NCI-H1105 (cell line): ENCODE results near the gene PCF11.

Source experiments
- DNase-seq: peaks from one replicate; lab custom pipeline; 2025; lab: John Stamatoyannopoulos, UW

PCF11 gene

GRCh38 chr11:83156144-83156995, 561 bp upstream of the PCF11 start:
- peak; percentile 100 for DNase-seq

- DNase-seq: peak; percentile 34
These were observed 844 bp downstream of the PCF11 start for GRCh38 chr11:83157594-83158356.

- DNase-seq: no peak
These were observed 1.4 kb downstream of the PCF11 start for GRCh38 chr11:83158357-83158786.

- DNase-seq: no peak
These were observed 2.3 kb downstream of the PCF11 start for GRCh38 chr11:83158965-83159901.

- no peak for DNase-seq
These were observed 3.3 kb downstream of the PCF11 start for GRCh38 chr11:83159902-83160865.

- DNase-seq: no peak
These were observed 4.8 kb downstream of the PCF11 start for GRCh38 chr11:83161610-83162199.

- DNase-seq: no peak
These were observed 5.4 kb downstream of the PCF11 start for GRCh38 chr11:83162377-83162776.

- no peak for DNase-seq
These were observed 9.4 kb downstream of the PCF11 start for GRCh38 chr11:83166193-83166866.

- no peak for DNase-seq
These were observed 11.8 kb downstream of the PCF11 start for GRCh38 chr11:83168756-83169155.

- DNase-seq: no peak
These were observed 13.9 kb downstream of the PCF11 start for GRCh38 chr11:83170865-83171264.

GRCh38 chr11:83172551-83172950, 15.6 kb downstream of the PCF11 start:
- no peak for DNase-seq

- no peak for DNase-seq
These were observed 17.1 kb downstream of the PCF11 start for GRCh38 chr11:83174008-83174407.

GRCh38 chr11:83175815-83176214, 18.9 kb downstream of the PCF11 start:
- no peak for DNase-seq

- no peak for DNase-seq
These were observed 24.9 kb downstream of the PCF11 start for GRCh38 chr11:83181815-83182214.

GRCh38 chr11:83185767-83186166, 28.8 kb downstream of the PCF11 start:
- DNase-seq: no peak

GRCh38 chr11:83187465-83187864, 30.5 kb downstream of the PCF11 start:
- DNase-seq: no peak

GRCh38 chr11:83191491-83191890, 34.6 kb downstream of the PCF11 start:
- DNase-seq: no peak

- no peak for DNase-seq
These were observed 35.1 kb downstream of the PCF11 start for GRCh38 chr11:83191986-83192385.

GRCh38 chr11:83192606-83193245, 35.8 kb downstream of the PCF11 start:
- DNase-seq: no peak
